Naive thymus-derived CD4-positive, alpha-beta T cell (primary cell): Measurements from ENCODE around the gene MSANTD1. TPM values are rescaled to one million over a fixed set of nuclear protein-coding genes. Genes with fewer than 3 reads are reported as not detected.

Experiments
- ATAC-seq: fragments of 150-1000 bp; cut with Tn5 transposase; 2 replicates; pipeline ENCODE4 v1.10.0; 2021; ENCODE audit warnings: mild to moderate bottlenecking, moderate library complexity
- CTCF ChIA-PET: fragments of 350-600 bp; sonication (Branson Sonifier 250); formaldehyde crosslinking; loops from one replicate; lab custom pipeline; 2021; ENCODE audit warnings: antibody characterized with exemption; lab: Charles Lee
- POLR2A ChIA-PET: fragments of 350-600 bp; sonication (Branson Sonifier 250); formaldehyde crosslinking; loops from one replicate; lab custom pipeline; 2021; ENCODE audit warnings: antibody characterized with exemption, inconsistent platforms; lab: Charles Lee
- DNase-seq, 9 donors: peaks; one replicate each; pipeline versions ENCODE4 v3.0.0 to v3.0.0-alpha.2; 2020 to 2022; ENCODE audit warnings: mixed read lengths in 1 of 9
- H3K27ac ChIP-seq: one replicate; pipeline ENCODE4 v1.7.0; 2013; ENCODE audit warnings: mild to moderate bottlenecking, low read depth, low read length, moderate library complexity
- H3K27me3 ChIP-seq, 2 donors: one replicate each; pipeline ENCODE4 v1.7.0; 2013; ENCODE audit warnings: low read length in 2 of 2, mild to moderate bottlenecking in 2 of 2, moderate library complexity in 2 of 2; ENCODE audit not compliant: control insufficient read depth in 2 of 2, insufficient read depth in 2 of 2
- H3K36me3 ChIP-seq, 3 experiments: 1 replicate in 2 of 3; 2 replicates in 1 of 3; pipeline ENCODE4 v1.7.0; 2013; ENCODE audit warnings: low read length in 3 of 3, mild to moderate bottlenecking in 3 of 3, moderate library complexity in 1 of 3; ENCODE audit not compliant: insufficient read depth in 3 of 3, control insufficient read depth in 2 of 3
- H3K4me1 ChIP-seq, 2 donors: one replicate each; pipeline ENCODE4 v1.7.0; 2013; ENCODE audit warnings: low read length in 2 of 2, mild to moderate bottlenecking in 2 of 2, moderate library complexity in 1 of 2; ENCODE audit not compliant: control insufficient read depth in 2 of 2, insufficient read depth in 2 of 2
- H3K4me3 ChIP-seq: 2 replicates; pipeline ENCODE4 v1.7.0; 2013; ENCODE audit warnings: mild to moderate bottlenecking, low read length
- H3K9me3 ChIP-seq, 3 experiments: 1 replicate in 2 of 3; 2 replicates in 1 of 3; pipeline ENCODE4 v1.7.0; 2013; ENCODE audit warnings: low read length in 3 of 3; ENCODE audit not compliant: control insufficient read depth in 2 of 3
- H3K27ac Mint-ChIP-seq, 9 donors: one replicate each; pipeline ENCODE4 v1.8.0; 2020 to 2022; ENCODE audit warnings: mixed read lengths in 9 of 9, mild to moderate bottlenecking in 8 of 9, moderate library complexity in 5 of 9, inconsistent platforms in 2 of 9
- H3K27me3 Mint-ChIP-seq, 5 donors: one replicate each; pipeline ENCODE4 v1.8.0; 2021 to 2022; ENCODE audit warnings: mixed read lengths in 5 of 5, mild to moderate bottlenecking in 1 of 5
- H3K36me3 Mint-ChIP-seq, 5 donors: one replicate each; pipeline ENCODE4 v1.8.0; 2020 to 2022; ENCODE audit warnings: mixed read lengths in 5 of 5, mild to moderate bottlenecking in 3 of 5, inconsistent platforms in 1 of 5
- H3K4me1 Mint-ChIP-seq, 7 donors: one replicate each; pipeline ENCODE4 v1.8.0; 2020 to 2022; ENCODE audit warnings: mixed read lengths in 7 of 7, mild to moderate bottlenecking in 3 of 7, inconsistent platforms in 1 of 7
- H3K4me3 Mint-ChIP-seq, 10 donors: one replicate each; pipeline ENCODE4 v1.8.0; 2020 to 2022; ENCODE audit warnings: mild to moderate bottlenecking in 10 of 10, mixed read lengths in 10 of 10, moderate library complexity in 6 of 10, inconsistent platforms in 2 of 10
- H3K9me3 Mint-ChIP-seq, 11 donors: one replicate each; pipeline ENCODE4 v1.8.0; 2020 to 2022; ENCODE audit warnings: mixed read lengths in 11 of 11, mild to moderate bottlenecking in 4 of 11, inconsistent platforms in 1 of 11, moderate library complexity in 1 of 11
- intact Hi-C, 2 donors: fragments of 100-400 bp; cut with micrococcal nuclease; formaldehyde crosslinking; loops; one replicate each; pipeline ENCODE4 v1.15.1; 2023
- polyA plus RNA-seq, 2 donors: library from polyadenylated mRNA; unstranded; fragments of 300-500 nt; fragmentation: Illumina TruSeq; gene quantifications; one replicate each; pipeline ENCODE4 v1.2.3, GENCODE V29; 2021
- total RNA-seq, 6 experiments: library from RNA in 5 of 6; stranded (reverse) in 5 of 6; gene quantifications; 1 replicate in 5 of 6; 2 replicates in 1 of 6; pipeline ENCODE4 v1.2.3 and lab custom pipeline; 2021 to 2026

MSANTD1 gene
- total and polyA plus RNA-seq, 7 experiments from 2014 or later = 1.4 to 2.7 (median 2.3) TPM; not detected in 2

DNA sequence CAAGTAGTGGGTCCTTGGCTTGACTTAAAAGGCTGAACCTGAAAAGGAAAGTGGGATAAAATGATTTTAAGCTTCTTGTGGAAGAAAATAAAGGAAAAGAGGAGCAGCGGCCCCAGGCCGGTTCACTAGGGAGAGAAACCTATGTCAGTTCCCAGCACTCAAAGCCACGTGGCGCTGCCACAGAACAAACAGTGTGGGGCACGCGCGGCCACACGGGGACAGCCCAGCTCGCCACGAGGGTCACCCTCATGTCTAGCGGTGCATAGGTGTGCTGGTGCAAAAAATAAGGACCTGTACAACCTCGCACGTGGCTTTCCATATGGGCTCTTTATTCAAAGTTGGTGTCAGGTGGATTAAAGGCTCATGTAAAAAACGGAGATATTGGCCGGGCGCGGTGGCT is 17.1 kb downstream of the MSANTD1 start:
- Histone ChIP-seq H3K36me3 (no peaks in the 10 kb centered on the region), H3K27me3 (no peaks in the 10 kb centered on the region), H3K4me3 (no peak overlapping the region), H3K27ac (no peak overlapping the region), H3K4me1 (no peaks in the 10 kb centered on the region), H3K9me3 (no peaks in the 10 kb centered on the region)
- intact Hi-C loops = no loop called here
- CTCF ChIA-PET = no interaction called here
- Mint-ChIP-seq H3K9me3 (no peaks in the 10 kb centered on the region), H3K4me3 (peak overlapping the region in 1 of 10 donors; percentile 55), H3K36me3 (peaks cover 0 to 9% (median 0%) of the 10 kb centered on the region in 5 donors), H3K27me3 (no peaks in the 10 kb centered on the region), H3K4me1 (peaks cover 0 to 1% (median 0%) of the 10 kb centered on the region in 7 donors), H3K27ac (no peak overlapping the region)
- no peak for DNase-seq
- POLR2A ChIA-PET = interaction anchor here (0.7 kb wide), 1 partner anchor 161 kb away, joined by 3 read pairs; no protein-coding TSS in a partner anchor
- ATAC-seq = no peak

DNA sequence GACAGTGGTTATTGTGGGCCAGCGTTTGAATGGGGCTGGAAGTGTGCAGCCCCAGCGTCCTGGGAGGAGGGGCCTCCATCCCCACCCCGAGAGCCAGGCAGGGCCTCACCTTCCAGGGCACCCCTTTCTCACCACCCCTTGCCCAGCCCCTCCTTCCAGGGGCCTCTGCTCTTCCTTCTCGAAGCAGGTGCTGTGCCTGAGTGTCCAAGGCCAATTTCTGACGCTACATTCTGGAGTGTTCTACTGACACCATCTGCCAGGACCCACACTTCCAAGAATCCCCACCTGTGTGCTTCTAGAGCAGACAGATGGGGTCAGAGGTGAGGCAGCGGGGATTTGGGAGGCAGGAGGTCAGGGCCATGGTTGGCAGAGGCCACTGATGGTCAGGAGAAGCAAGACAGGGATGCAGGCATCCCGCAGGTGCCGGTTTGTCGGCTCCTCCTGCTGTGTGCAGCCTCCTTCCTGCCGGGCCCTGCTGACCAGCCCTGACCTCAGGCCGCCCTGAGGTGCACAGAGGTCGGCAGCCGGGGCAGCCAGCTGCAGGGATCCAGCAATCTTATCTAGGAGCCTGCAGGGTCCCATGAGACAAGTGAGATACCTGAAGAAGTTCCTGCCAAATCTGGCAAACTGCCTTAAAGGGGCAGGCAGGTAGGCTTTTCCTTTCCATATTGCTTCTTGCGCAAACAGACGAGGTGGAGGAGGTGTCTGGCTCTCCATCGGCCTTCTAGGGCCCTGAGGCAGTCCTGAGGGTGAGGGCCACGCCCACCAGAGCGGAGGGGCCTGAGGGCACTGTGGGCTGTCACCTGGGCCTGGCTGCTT is 18.8 kb downstream of the MSANTD1 start:
- H3K27me3 ChIP-seq = no peaks in the 10 kb centered on the region
- intact Hi-C loops = no loop called here
- peaks cover 0 to 12% (median 0%) of the 10 kb centered on the region in 5 donors for H3K27me3 Mint-ChIP-seq
- DNase-seq (peak in 1 of 9 donors; percentile 12), ATAC-seq (no peak)
- no peak overlapping the region for H3K4me3 Mint-ChIP-seq
- peaks cover 0 to 9% (median 0%) of the 10 kb centered on the region in 5 donors for H3K36me3 Mint-ChIP-seq
- no peaks in the 10 kb centered on the region for H3K4me1 ChIP-seq
- H3K9me3 ChIP-seq = no peaks in the 10 kb centered on the region
- H3K36me3 ChIP-seq = no peaks in the 10 kb centered on the region
- H3K4me3 ChIP-seq = no peak overlapping the region
- peaks cover 0 to 1% (median 0%) of the 10 kb centered on the region in 7 donors for H3K4me1 Mint-ChIP-seq
- no peak overlapping the region for H3K27ac ChIP-seq
- H3K9me3 Mint-ChIP-seq = peaks cover 0 to 4% (median 0%) of the 10 kb centered on the region in 11 donors
- ChIA-PET POLR2A (no interaction called here), CTCF (no interaction called here)
- no peak overlapping the region for H3K27ac Mint-ChIP-seq

DNA sequence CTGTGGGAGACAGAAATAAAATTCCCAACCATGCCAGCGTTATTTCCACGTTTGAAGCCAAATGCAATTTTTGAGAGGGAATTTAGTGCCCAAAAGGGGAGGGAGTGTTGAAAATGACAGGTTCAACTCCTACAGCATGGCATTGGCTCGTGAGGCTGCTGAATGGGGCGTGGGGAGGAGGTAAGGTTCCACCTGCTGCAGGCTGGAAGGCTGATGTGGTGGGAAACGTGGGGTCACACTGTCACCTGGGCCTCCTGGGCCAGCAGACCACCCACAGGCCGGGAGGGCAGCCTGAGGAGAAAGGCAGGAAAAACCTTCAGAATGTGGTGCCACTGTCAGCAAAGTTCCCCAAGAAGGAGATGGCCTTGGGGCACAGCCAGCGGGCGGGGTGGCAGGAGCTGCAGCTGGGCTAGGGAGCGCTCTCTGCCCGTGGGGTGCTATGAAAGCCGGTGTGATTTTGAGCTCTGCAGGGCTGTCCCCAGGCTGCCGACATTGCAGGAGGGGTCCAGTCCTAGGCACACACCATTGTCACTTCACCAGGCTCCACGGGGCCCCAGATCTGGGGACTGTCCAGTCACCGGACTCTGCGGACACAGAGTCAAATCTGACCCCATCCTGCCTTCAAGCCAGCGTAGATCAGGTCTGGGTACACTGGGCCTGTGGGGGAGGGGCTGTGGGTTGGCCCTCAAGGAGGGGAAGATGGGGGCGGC is 19.6 kb downstream of the MSANTD1 start:
- POLR2A ChIA-PET = no interaction called here
- Mint-ChIP-seq H3K27me3 (peaks cover 0 to 13% (median 0%) of the 10 kb centered on the region in 5 donors), H3K27ac (no peak overlapping the region), H3K4me1 (peaks cover 0 to 1% (median 0%) of the 10 kb centered on the region in 7 donors), H3K4me3 (no peak overlapping the region), H3K36me3 (peaks cover 0 to 12% (median 3%) of the 10 kb centered on the region in 5 donors), H3K9me3 (peaks cover 0 to 8% (median 3%) of the 10 kb centered on the region in 11 donors)
- no peaks in the 10 kb centered on the region for H3K4me1 ChIP-seq
- H3K36me3 ChIP-seq = no peaks in the 10 kb centered on the region
- DNase-seq (peak in 1 of 9 donors; percentile 16), ATAC-seq (peak; percentile 18)
- no peaks in the 10 kb centered on the region for H3K27me3 ChIP-seq
- no peaks in the 10 kb centered on the region for H3K9me3 ChIP-seq
- intact Hi-C loops = no loop called here
- H3K27ac ChIP-seq = no peak overlapping the region
- H3K4me3 ChIP-seq = no peak overlapping the region
- CTCF ChIA-PET = no interaction called here

DNA sequence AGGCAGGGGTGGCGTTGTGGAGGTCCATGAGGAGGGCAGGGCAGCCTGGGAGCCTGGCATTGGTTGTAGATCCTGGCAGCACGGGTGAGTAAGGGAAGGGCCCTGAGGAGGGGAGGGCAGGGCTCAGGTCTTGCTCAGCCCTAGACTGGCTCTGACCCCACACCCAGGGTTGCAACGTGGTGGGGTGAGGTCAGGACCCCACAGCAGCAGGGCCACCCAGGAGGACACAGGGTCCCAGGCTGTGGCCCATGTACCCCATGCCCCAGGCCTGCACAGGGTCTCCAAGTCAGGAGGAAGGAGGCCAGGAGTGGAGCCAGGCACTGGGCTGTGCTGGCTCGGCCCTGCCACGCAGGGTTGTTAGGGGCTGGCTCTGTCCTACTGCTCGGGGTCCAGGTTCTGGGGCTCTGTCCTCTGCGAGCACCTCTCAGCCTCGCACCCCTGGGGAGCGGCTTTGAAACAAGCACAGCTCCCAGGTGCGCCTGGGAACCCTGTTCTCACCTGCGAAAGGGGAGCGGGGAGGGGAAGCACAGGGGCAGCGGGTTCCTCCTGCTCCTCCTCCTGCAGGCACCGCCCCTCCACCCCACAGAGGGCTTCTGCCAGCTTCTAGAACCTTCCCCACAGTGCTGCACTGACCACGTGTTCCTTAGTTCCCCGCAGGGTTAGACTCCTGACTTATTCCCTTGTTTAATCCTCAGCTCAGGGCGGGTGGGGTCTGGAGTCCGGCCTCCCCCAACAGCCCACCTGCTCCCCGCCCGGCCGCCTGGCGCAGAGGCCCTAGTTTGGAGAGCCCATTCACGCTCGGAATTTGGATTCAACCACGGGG is 20.4 kb downstream of the MSANTD1 start:
- ATAC-seq = peak; percentile 27
- CTCF ChIA-PET = no interaction called here

DNA sequence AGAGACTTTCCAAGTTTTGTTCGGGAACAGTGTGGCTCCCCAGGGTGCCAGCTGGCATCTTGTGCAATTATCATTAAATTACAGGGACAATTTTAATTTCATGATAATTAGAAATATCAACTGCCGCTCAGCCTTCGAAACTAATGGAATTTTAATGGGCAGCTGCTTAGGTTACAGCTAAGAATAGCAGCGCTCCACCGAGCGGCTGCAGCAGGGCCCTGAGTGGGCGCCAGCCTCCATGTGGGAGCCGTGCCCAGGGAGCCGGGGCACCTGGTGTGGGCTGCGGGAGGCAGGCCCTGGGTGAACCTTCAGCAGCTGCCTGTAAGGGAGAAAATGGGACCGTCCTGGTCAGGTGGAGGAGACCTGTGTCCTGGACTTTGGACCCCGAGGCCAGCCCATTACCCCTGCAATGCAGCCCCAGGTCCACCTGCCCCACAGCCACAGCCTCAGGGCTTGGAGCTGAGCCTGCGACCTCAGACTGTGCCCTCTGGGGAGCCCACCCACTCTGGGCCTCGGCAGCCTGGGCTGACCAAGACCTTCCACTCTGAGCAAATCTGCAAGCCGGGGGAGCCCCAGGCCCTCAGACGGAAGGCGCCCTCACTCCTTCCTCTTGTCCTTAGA is 21.1 kb downstream of the MSANTD1 start:
- ChIA-PET POLR2A (no interaction called here), CTCF (no interaction called here)
- no peaks in the 10 kb centered on the region for H3K36me3 ChIP-seq
- Mint-ChIP-seq H3K9me3 (peaks cover 0 to 11% (median 4%) of the 10 kb centered on the region in 11 donors), H3K27ac (no peak overlapping the region), H3K27me3 (peaks cover 0 to 15% (median 0%) of the 10 kb centered on the region in 5 donors), H3K4me3 (no peak overlapping the region), H3K36me3 (peaks cover 0 to 10% (median 5%) of the 10 kb centered on the region in 5 donors), H3K4me1 (peaks cover 0 to 1% (median 0%) of the 10 kb centered on the region in 7 donors)
- no peaks in the 10 kb centered on the region for H3K4me1 ChIP-seq
- no peaks in the 10 kb centered on the region for H3K27me3 ChIP-seq
- ATAC-seq (no peak), DNase-seq (peak in 1 of 9 donors; percentile 15)
- no peak overlapping the region for H3K4me3 ChIP-seq
- intact Hi-C loops = no loop called here
- no peaks in the 10 kb centered on the region for H3K9me3 ChIP-seq
- H3K27ac ChIP-seq = no peak overlapping the region

More for the DNA sequence above, 20.4 kb downstream of the MSANTD1 start:
- no peak overlapping the region for H3K27ac ChIP-seq
- peak in 1 of 9 donors; percentile 17 for DNase-seq
- intact Hi-C loops = no loop called here
- H3K4me3 Mint-ChIP-seq = no peak overlapping the region
- no peak overlapping the region for H3K4me3 ChIP-seq
- no peaks in the 10 kb centered on the region for H3K4me1 ChIP-seq
- peaks cover 0 to 13% (median 4%) of the 10 kb centered on the region in 5 donors for H3K36me3 Mint-ChIP-seq
- POLR2A ChIA-PET = no interaction called here
- H3K27me3 Mint-ChIP-seq = peaks cover 0 to 15% (median 0%) of the 10 kb centered on the region in 5 donors
- H3K4me1 Mint-ChIP-seq = peaks cover 0 to 1% (median 0%) of the 10 kb centered on the region in 7 donors
- no peaks in the 10 kb centered on the region for H3K9me3 ChIP-seq
- peaks cover 0 to 11% (median 4%) of the 10 kb centered on the region in 11 donors for H3K9me3 Mint-ChIP-seq
- no peaks in the 10 kb centered on the region for H3K27me3 ChIP-seq
- no peak overlapping the region for H3K27ac Mint-ChIP-seq
- H3K36me3 ChIP-seq = no peaks in the 10 kb centered on the region

DNA sequence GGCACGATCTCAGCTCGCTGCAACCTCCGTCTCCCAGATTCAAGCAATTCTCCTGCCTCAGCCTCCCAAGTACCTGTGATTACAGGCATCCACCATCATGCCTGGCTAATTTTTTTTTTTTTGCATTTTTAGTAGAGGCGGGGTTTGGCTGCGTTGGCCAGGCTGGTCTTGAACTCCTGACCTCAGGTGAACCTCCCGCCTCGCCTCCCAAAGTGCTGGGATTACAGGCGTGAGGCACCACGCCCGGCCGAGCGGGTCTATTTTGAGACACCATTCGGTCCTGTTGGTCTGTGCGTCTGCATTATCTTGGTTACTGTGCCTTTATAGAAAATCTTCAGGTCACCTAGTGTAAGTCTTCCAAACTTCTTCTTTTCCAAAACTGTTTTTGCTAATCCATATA is 22.2 kb downstream of the MSANTD1 start:
- Histone ChIP-seq H3K27me3 (no peaks in the 10 kb centered on the region), H3K4me3 (no peak overlapping the region), H3K4me1 (no peaks in the 10 kb centered on the region), H3K9me3 (no peaks in the 10 kb centered on the region), H3K27ac (no peak overlapping the region), H3K36me3 (no peaks in the 10 kb centered on the region)
- Mint-ChIP-seq H3K9me3 (peaks cover 0 to 11% (median 4%) of the 10 kb centered on the region in 11 donors), H3K36me3 (peaks cover 0 to 13% (median 6%) of the 10 kb centered on the region in 5 donors), H3K4me1 (peaks cover 0 to 2% (median 0%) of the 10 kb centered on the region in 7 donors), H3K27me3 (peaks cover 0 to 15% (median 0%) of the 10 kb centered on the region in 5 donors), H3K27ac (no peak overlapping the region), H3K4me3 (no peak overlapping the region)
- DNase-seq (no peak), ATAC-seq (no peak)
- ChIA-PET POLR2A (no interaction called here), CTCF (interaction anchor here (1.0 kb wide), 1 partner anchor 18 kb away, joined by 3 read pairs; no protein-coding TSS in a partner anchor)
- intact Hi-C loops = no loop called here
